HG03442 (cell line): ENCODE data around the gene GP1BA.
"Not testable (repeated sequence)": the region's sequence is repeated elsewhere in the genome, so short reads cannot be mapped to it uniquely, and the experiment has no call there.

Source experiments
- ATAC-seq: cut with Tn5 transposase; IDR thresholded peaks from one replicate; pipeline ENCODE4 v1.9.1; 2021; ENCODE audit warnings: mild to moderate bottlenecking, moderate library complexity; ENCODE audit not compliant: unreplicated experiment

The GP1BA gene

GRCh38 chr17:4901108-4901647, 30.9 kb upstream of the GP1BA start:
- ATAC-seq: no peak

GRCh38 chr17:4901648-4902344, 30.3 kb upstream of the GP1BA start:
- no peak for ATAC-seq

- no peak for ATAC-seq
Observed at GRCh38 chr17:4902540-4902939, 29.5 kb upstream of the GP1BA start.

- no peak for ATAC-seq
Observed at GRCh38 chr17:4903051-4903818, 28.8 kb upstream of the GP1BA start, which contains the start of gene CHRNE. Gene CHRNE (minus strand): TSS chr17:4903098. CDS start chr17:4903063, 35 bp downstream.

- not testable (repeated sequence) for ATAC-seq
Observed at GRCh38 chr17:4906642-4907041, 25.4 kb upstream of the GP1BA start.

- ATAC-seq: no peak
Observed at GRCh38 chr17:4908301-4908700, 23.8 kb upstream of the GP1BA start.

GRCh38 chr17:4908711-4909496, 23.2 kb upstream of the GP1BA start:
- no peak for ATAC-seq

- ATAC-seq: no peak
Observed at GRCh38 chr17:4913994-4914393, 18.1 kb upstream of the GP1BA start.

GRCh38 chr17:4914551-4914950, 17.5 kb upstream of the GP1BA start:
- not testable (repeated sequence) for ATAC-seq

- no peak for ATAC-seq
Observed at GRCh38 chr17:4919511-4920047, 12.5 kb upstream of the GP1BA start.

- no peak for ATAC-seq
Observed at GRCh38 chr17:4920351-4921048, 11.6 kb upstream of the GP1BA start.

- ATAC-seq: no peak
Observed at GRCh38 chr17:4921320-4921719, 10.8 kb upstream of the GP1BA start.

GRCh38 chr17:4926577-4927335, 5.3 kb upstream of the GP1BA start:
- not testable (repeated sequence) for ATAC-seq

- ATAC-seq: no peak
Observed at GRCh38 chr17:4928881-4929280, 3.2 kb upstream of the GP1BA start.

- ATAC-seq: no peak
Observed at GRCh38 chr17:4932756-4933155, 679 bp downstream of the GP1BA start.

- ATAC-seq: no peak
Observed at GRCh38 chr17:4933646-4934045, 1.6 kb downstream of the GP1BA start.

GRCh38 chr17:4934173-4934979, 2.3 kb downstream of the GP1BA start:
- ATAC-seq: peak; percentile 30

- no peak for ATAC-seq
Observed at GRCh38 chr17:4935650-4936049, 3.6 kb downstream of the GP1BA start.

- ATAC-seq: no peak
Observed at GRCh38 chr17:4936436-4936835, 4.4 kb downstream of the GP1BA start.
